GM18519 (cell line): ENCODE measurements around the gene FRMPD1.

Experiments
- ATAC-seq: cut with Tn5 transposase; IDR thresholded peaks from one replicate; pipeline ENCODE4 v1.9.1; 2021; ENCODE audit warnings: mild to moderate bottlenecking, moderate library complexity; ENCODE audit not compliant: unreplicated experiment, low FRiP score

The FRMPD1 gene

DNA sequence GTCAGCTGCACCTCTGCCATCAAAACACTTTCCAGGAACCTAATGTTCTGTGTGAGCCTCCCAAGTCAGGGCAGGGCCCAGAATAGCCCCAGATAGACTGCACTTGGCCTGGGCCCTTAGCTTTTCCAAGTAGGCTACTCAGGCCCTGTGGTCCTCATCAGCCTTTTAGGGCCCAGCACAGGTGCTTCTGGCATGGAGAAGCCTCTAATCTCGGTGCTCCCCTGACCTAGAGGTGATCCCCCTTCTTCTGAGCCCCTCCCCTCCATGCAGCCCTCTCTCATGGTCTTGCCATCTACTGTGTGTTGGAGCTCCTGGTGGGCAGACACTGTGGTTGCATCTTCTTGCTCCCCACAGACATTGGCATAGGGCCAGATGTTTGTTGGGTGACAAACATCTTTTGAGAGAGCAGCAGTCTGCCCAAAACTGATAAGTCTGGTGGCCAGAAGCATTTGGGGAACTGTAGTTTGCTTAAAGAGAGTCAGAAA lies 28.1 kb downstream of the FRMPD1 start:
- ATAC-seq = no peak

DNA sequence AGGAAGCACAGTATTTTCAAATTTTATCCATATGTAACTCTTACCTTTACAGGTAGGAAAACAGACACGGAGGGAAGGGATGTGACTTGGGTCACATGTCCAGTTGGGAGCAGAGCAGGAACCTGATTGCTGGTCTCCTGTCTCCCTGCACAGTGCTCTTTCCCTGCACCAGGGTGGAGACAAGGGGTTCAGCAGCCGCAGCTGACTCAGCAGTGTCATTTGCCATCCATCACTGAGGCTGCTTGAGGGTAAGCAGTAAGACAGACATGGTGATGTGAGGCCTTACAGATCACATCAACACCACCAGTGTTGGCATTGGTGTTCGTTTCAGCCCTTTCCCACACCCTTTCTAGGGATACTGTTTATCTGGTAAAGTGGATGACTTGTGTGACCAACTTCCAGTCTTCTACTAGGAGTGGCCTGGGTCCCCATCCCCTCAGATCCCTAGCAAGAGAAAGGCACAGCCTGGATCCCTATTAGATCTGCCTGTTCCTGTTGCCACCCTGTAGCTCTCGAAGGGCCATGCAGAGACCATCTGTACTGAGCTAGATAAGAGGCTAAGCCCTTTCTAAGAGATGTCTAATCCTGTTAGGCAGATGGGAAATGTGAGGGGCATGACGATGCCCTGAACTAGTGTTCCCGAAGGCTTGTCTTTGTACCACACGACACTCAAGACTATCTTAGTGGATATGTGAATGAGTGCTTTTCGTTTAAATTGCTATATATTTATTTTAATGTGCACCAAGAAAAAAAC lies 29.1 kb downstream of the FRMPD1 start:
- no peak for ATAC-seq

DNA sequence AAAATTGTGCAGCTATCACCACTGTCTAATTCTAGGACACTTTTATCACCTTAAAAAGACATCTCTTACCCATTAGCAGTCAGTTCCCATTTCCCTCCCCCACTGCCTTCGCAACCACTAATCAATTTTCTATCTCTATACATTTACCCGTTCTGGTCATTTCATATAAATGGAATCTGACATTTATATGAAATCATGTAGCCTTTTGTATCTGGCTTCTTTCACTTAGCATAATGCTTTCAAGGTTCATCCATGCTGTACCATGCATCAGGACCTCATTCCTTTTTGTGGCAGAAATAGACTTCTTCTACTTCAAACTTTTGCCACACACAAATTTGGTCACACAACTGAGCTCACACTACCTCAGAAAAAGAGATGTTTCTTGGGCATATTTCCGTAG lies 32.2 kb downstream of the FRMPD1 start:
- ATAC-seq = no peak

DNA sequence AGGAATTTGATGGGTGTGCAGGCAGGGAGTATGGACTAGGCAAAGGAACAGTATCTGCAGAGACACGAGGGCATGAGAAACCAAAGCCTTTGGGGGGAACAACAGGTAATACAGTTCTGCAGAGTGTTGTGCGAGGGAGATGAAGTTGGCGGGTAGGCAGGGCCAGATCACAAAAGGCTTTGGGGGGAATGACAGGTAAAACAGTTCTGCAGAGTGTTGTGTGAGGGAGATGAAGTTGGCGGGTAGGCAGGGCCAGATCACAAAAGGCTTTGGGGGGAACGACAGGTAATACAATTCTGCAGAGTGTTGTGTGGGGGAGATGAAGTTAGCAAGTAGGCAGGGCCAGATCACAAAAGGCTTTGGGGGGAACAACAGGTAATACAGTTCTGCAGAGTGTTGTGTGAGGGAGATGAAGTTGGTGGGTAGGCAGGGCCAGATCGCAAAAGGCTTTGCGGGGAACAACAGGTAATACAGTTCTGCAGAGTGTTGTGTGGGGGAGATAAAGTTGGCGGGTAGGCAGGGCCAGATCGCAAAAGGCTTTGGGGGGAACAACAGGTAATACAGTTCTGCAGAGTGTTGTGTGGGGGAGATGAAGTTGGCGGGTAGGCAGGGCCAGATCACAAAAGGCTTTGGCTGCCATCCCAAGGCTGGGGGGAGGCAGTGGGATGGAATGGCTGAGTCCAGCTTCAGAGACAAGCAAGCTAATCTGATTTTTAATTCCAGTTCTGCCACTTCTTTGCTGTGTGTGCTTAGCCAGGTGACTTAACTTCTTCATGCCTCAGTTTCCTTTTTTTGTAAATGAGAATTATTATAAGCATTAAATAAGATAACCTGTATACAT lies 33.0 kb downstream of the FRMPD1 start:
- no peak for ATAC-seq

DNA sequence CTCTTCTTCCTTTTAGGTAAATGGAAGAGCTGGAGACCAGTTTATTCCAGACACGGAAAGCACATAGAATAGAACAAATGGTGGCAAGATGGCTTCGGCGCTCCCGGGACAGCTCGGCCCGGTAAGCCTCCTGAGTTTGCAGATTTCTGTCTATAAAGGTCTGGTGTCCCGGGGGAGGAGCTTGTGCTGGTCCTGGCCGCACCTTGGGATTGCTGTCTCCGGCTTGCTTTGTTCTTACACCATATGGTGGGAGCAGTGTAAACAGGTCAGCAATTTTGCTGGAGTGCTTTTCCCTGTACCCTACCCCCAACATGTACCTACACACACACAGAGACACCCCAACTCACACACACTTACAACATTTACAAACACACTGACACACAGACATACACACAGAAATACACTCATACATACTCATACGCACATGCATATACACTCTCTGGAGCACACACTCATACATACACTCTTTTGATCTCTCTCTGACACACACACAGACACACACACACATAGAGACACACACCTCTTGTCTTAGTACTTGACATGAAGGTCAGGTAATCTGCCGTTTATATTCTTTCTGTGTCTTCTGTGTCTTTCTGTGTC lies 42.0 kb downstream of the FRMPD1 start:
- ATAC-seq = no peak

DNA sequence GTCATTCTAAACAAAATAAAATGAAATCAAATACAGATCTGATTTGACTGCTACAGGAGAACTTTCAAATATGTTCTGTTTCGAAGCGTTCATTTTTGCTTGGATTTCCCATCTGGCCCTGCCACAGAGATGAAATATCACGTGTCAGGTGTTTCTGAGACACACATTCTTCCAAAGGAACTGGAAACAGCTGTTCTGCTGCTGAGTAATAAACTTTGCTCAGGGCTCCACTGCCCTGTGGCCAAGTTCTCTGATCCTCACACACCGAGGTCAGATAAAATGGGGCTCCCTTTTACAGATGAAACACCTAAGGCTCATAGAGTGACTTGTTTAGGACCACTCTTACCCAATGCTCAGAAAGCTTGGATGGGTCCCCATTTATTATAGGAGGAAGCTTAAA lies 42.5 kb downstream of the FRMPD1 start:
- ATAC-seq = no peak

DNA sequence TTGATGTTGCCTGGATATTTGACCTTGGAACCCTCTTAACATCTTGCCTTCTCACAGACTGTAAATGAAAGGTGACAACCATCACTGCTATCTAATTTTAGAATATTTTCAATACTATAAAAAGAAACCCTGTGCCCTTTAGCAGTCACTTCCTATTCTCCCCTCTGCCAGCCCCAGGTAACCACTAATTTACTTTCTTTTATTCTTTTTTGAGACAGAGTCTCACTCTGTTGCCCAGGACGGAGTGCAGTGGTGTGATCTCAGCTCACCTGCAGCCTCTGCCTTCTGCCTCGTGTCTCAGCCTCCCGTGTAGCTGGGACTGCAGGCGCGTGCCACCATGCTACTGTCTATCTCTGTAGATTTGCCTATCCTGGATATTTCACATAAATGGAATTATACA lies 43.6 kb downstream of the FRMPD1 start:
- no peak for ATAC-seq

DNA sequence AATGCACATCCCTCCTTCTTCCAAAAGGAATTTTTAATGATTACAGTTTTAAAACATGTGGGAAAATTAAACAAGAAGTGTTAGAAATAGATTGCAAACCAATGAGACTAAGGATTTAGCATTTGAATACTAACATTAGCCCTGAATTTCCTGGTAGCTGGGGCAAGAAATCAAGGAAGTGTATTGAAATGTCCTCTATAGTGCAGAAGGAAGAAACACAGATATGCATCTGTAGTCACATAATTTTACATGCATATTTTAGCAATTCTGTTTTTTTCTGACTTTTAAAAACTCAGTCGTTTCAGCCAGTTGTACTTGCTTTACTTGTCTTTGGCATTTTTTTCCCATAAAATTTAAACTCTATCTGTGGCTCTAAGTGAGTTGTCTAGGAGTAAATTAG lies 45.8 kb downstream of the FRMPD1 start:
- ATAC-seq = no peak

DNA sequence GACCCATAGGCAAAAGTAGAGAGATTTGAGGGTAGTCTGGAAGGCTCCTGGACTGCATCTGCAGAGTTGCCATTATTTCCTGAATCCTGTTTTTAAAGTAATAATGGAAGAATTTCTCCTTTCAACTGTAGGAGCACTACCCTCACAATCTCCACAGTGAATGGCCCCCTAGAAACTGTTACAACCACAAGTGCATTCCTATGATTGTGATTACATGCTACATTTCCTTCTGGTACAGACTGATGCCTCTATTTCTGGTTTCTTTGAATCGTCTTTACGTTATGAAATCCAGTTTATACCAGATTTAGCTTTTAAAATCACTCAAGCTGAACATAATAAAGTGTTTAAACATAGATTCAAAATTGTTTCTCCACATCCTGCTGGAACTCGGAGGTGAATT lies 49.4 kb downstream of the FRMPD1 start:
- no peak for ATAC-seq

DNA sequence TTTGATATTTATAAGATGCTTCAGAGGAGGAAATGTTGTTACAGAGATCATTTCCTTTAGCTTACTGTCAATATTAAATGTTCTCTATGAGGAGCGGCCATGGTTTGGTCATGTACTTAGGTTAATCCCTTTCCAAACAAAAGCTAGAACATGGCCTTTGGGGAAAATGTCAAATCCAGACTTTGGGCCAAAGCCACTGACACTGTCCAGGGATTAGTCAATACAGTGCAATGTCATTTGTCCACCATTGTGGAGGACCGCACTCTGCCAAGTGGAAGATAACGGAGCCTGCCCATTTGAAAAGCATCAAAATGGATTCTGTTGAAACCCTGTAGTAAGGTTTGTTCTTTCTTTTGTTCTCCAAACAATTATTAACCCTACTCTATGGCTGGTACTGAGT lies 50.1 kb downstream of the FRMPD1 start:
- ATAC-seq = no peak

DNA sequence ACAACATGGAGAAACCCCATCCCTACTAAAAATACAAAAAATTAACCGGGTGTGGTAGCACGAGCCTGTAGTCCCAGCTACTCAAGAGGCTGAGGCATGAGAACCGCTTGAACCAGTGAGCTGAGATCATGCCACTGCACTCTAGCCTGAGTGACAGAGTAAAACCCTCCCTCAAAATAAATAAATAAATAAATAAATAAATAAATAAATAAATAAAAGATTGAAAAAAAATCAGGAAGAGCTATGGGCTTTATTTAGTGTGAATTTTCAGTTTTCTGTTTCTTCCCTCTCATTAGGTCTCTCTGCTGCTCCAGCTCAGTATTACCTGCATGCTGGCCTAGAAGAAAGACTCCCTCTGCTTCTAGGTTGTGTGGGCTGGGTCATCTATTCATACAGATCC lies 55.0 kb downstream of the FRMPD1 start:
- no peak for ATAC-seq

DNA sequence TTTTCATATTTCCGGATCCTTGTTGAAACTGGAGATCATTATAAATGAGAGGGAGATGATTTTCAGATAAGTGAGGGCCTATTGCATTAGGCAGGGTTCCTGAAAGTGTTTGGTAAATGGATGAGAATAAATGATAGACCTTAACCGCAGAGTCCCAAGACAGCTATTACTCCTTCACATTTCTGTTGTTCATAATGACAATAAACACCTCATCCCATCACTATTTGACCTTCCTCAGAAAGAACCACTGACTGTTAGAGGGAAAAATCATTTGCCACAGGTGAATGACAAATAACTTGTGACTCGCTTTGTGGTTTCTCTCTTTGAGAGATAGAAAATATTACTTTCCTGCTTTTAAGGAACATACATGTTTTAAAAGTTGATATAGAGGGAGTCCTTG lies 55.5 kb downstream of the FRMPD1 start:
- no peak for ATAC-seq

DNA sequence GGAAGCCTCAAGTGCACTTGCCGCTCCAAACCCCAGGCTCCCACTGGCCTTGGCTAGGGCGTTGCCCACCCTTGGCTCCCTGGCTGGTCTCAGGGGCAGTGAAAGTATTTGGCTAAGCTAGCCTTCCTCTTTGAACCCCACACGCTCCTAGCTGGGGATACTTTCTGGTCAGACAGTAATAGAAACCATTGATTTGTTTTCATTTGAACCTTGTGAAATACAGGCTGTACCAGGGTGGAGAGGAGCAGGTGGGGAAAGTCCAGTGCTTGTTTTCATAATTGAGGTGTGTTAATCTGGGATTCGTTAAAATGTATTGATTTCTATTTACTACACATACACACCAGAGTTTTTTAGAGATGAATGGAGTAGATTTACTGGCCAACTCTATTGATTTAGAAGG lies 57.0 kb downstream of the FRMPD1 start:
- ATAC-seq = no peak

DNA sequence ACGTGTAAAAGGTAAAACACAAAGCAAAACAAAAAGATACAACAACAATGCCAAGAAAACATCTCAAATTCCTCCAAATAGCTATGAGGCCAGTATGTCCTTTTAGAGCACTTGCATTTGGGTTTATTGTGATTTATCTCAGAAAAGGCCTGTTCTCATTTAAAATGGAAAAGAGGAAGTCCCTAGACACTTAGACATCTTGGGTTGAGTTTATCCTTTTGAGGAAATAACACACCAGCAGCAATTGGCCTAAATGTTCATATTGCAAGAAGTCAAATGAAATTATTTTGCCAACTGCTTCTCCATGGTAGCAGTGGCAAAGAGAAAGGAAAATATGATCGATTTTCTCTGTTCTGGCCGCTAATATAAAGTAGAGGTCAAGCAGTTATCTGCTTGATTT lies 59.3 kb downstream of the FRMPD1 start:
- no peak for ATAC-seq

DNA sequence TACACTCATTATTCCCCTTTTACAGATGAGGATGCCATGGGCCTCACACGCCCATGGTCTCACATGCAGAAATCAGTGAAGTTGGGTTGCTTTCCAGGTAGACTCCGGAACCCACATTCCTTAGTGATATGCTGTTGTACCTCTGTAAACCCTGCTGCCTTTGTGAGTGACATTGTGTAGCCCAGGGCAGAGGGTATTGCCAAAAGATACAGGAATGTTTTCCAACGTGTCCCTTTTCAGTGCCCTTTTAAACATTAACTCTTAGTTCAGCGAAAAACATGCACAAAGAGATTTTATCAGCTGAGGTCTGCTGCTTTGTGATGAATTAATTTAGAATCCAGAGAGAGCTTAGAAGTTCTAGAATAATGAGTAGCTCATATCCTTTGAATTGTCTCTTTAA lies 64.5 kb downstream of the FRMPD1 start:
- ATAC-seq = no peak

DNA sequence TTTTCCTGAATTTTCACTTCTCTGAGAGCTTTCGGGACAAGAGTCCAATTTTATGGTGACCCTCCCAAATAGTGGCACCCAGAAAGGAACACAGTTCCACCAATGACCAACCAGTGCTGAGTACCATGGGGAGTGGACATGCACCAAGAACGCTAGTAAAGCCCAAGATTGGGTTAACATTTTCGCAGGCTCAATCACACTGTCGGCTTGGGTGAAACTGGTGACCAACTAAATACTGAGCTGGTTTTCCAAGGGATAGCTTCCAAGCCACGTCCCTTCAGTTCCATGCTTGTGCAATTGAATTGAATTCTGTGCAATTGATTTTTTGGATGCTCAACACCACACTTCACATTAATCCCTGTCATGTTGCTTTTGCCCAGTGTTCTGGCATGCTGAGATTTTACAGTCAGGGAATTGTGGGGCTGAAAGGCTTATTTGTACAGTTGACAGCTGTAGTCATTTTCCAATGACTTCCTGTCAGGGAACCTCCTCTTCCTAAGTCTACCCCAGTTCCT lies 65.3 kb downstream of the FRMPD1 start:
- no peak for ATAC-seq

DNA sequence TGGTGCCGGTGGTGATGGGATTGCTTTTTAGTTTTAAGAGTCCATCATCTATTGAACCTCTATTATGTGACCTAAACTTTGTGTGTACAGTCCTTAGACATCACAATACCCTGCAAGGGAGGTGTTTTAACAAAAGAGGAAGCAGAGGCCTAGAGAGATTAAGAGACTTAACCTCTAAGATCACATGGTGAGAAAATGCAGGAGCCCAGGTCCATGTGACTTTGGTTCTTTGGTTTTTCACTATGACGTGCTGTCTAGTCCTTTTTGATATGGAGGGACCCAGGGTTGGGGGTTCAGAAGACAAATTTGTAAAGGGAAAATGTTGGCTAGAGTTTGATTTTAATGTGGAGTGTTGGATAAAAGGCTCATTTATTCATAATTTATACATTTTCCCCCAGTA lies 68.8 kb downstream of the FRMPD1 start:
- ATAC-seq = no peak

DNA sequence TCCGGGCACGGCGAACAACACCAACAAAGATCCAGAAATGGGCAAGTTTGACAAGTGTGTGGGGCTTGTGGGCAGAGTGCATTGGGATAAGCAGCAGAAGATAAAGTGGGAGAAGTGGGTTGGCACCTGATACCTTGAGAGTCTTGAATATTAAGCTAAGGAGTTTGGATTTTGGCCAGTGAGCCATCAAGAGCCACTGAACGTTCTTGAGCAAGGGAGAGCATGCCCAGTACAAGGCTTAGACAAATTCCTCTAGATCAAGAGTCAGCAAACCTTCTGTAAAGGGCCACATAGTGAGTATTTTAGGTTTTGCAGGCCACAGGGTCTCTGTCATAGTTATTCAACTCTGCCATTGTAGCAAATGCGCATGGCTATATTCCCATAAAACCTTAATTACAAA lies 76.3 kb downstream of the FRMPD1 start:
- no peak for ATAC-seq

DNA sequence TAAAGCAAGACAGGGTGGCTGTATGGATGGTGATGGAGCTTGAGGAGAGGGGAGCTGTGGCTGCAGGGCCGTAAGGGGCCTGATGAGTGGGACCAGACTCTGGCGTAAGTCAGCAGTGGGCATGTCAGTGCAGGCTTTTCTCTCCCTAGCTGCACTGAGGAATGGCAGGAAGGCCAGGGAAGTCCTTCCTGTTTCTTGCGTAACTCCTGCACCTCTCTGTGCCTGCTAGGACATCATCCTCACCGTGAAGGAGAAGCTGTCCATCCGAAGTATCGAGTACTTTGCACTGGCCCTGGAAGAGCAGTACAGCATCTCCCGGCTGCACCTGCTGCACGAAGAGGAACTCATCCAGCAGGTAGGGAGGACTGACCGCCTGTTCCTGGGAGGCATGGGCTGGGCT lies 78.7 kb downstream of the FRMPD1 start:
- ATAC-seq = no peak

DNA sequence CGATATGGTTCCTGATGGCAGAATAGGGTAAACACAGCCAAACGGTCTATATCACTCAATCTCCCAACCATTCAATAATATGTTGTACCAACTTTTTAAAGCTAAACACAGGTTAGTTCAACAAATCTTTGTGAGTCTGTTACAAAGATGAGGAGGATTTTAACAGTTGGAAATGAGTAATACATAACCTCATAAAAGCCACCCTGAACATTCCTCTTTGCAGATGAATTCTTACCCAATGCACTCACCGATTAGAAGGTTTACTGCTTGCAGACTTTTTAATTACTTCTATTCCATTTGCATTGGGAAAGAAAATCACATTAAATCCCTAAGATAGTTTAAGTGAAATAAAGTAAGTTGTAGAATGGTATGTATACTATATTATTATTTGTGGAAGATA lies 79.5 kb downstream of the FRMPD1 start:
- ATAC-seq = no peak

DNA sequence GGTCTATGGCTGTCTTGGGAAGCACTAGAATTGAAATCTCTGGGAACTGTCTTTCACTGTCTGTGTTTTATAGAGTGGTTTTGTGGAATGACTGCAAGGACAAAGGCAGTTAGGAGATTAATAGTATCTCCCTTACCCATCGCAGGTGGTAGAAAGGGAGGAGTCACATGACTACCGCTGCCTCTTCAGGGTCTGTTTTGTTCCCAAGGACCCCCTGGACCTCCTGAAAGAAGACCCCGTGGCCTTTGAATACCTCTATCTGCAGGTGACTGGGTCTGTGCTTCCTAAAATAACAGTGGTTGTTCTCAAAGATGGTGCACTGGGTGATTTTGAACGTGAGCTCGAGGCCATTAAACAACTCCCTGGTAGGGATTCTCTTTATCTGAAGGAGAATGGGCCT lies 80.1 kb downstream of the FRMPD1 start:
- ATAC-seq = no peak
